ENCODE results near the gene ADIPOQ. TPM values are rescaled to one million over a fixed set of nuclear protein-coding genes. Genes with fewer than 3 reads are reported as not detected.
A peak's percentile ranks its signal among the peaks of the same experiment; 100 is the strongest.
"Not testable (repeated sequence)": the region's sequence is repeated elsewhere in the genome, so short reads cannot be mapped to it uniquely, and the experiment has no call there.

The ADIPOQ gene
- polyA plus RNA-seq, 1 donor (not counting 4 experiments of a cell fraction or from before 2014, with no cell fraction given): not detected

GRCh38 chr3:186818956-186819355 is 23.6 kb upstream of the ADIPOQ start:
- no peak overlapping the region for H2AFZ ChIP-seq (ENCODE audit: control insufficient read depth, low read length)
- TF ChIP-seq EZH2 (IDR thresholded peaks at IDR 0.05; ENCODE audit: low read length): no peak
- no peak for TF ChIP-seq CTCF (optimal IDR thresholded peaks at IDR 0.05 in 1 of 3, IDR thresholded peaks at IDR 0.05 in 1 of 3, conservative IDR thresholded peaks at IDR 0.05 in 1 of 3; ENCODE audit: extremely low read depth in 1 of 3, insufficient read depth in 2 of 3, low read length in 3 of 3)

GRCh38 chr3:186821429-186822387 is 20.8 kb upstream of the ADIPOQ start:
- peak overlapping the region; percentile 42 for H2AFZ ChIP-seq (ENCODE audit: control insufficient read depth, low read length)
- no peak overlapping the region for H3K9ac ChIP-seq (ENCODE audit: control insufficient read depth, extremely low read depth, insufficient read depth, low read length)
- no peaks in the 10 kb centered on the region for H3K79me2 ChIP-seq (ENCODE audit: control insufficient read depth, insufficient read depth, low read length)
- no peaks in the 10 kb centered on the region for H4K20me1 ChIP-seq (ENCODE audit: control insufficient read depth, extremely low read depth, insufficient read depth, low read length)
- H3K4me1 ChIP-seq (ENCODE audit: control insufficient read depth, extremely low read depth, insufficient read depth, low read length): peaks cover 11% of the 10 kb centered on the region
- H3K9me1 ChIP-seq (ENCODE audit: control insufficient read depth, extremely low read depth, insufficient read depth, low read length): no peaks in the 10 kb centered on the region
- DNase-seq (ENCODE audit: low read depth, low spot score) (no peak), FAIRE-seq (peak; percentile 71)
- no peaks in the 10 kb centered on the region for H3K27me3 ChIP-seq (ENCODE audit: control insufficient read depth, extremely low read depth, insufficient read depth, low read length)
- H3K36me3 ChIP-seq (ENCODE audit: control insufficient read depth in 2 of 2, extremely low read depth in 1 of 2, insufficient read depth in 2 of 2, low read length in 2 of 2): no peaks in the 10 kb centered on the region
- H3K4me3 ChIP-seq (ENCODE audit: control insufficient read depth in 2 of 3, extremely low read depth in 1 of 3, insufficient read depth in 2 of 3, low read depth in 1 of 3, low read length in 3 of 3): no peak overlapping the region
- H3K27ac ChIP-seq (ENCODE audit: control insufficient read depth, insufficient read depth, low read length): no peak overlapping the region
- TF ChIP-seq CTCF (optimal IDR thresholded peaks at IDR 0.05 in 1 of 3, IDR thresholded peaks at IDR 0.05 in 1 of 3, conservative IDR thresholded peaks at IDR 0.05 in 1 of 3; ENCODE audit: extremely low read depth in 1 of 3, insufficient read depth in 2 of 3, low read length in 3 of 3) (peak in 2 of 3 experiments; percentile 52 to 59), EZH2 (IDR thresholded peaks at IDR 0.05; ENCODE audit: low read length) (no peak)
- dilution Hi-C loops (cut with MboI; ENCODE audit: extremely low pct_ligation_motif_present, low sequenced_read_pairs): no loop called here
- no peaks in the 10 kb centered on the region for H3K9me3 ChIP-seq (ENCODE audit: control insufficient read depth, low read depth, low read length)
- no peak overlapping the region for H3K4me2 ChIP-seq (ENCODE audit: control insufficient read depth, extremely low read depth, insufficient read depth, low read depth, low read length)

More at GRCh38 chr3:186818956-186819355, 23.6 kb upstream of the ADIPOQ start:
- no peak overlapping the region for H3K9ac ChIP-seq (ENCODE audit: control insufficient read depth, extremely low read depth, insufficient read depth, low read length)
- dilution Hi-C loops (cut with MboI; ENCODE audit: extremely low pct_ligation_motif_present, low sequenced_read_pairs): no loop called here
- H3K27me3 ChIP-seq (ENCODE audit: control insufficient read depth, extremely low read depth, insufficient read depth, low read length): no peaks in the 10 kb centered on the region
- peaks cover 4% of the 10 kb centered on the region for H3K4me1 ChIP-seq (ENCODE audit: control insufficient read depth, extremely low read depth, insufficient read depth, low read length)
- H3K79me2 ChIP-seq (ENCODE audit: control insufficient read depth, insufficient read depth, low read length): no peaks in the 10 kb centered on the region
- no peaks in the 10 kb centered on the region for H3K9me1 ChIP-seq (ENCODE audit: control insufficient read depth, extremely low read depth, insufficient read depth, low read length)
- no peaks in the 10 kb centered on the region for H4K20me1 ChIP-seq (ENCODE audit: control insufficient read depth, extremely low read depth, insufficient read depth, low read length)
- H3K36me3 ChIP-seq (ENCODE audit: control insufficient read depth in 2 of 2, extremely low read depth in 1 of 2, insufficient read depth in 2 of 2, low read length in 2 of 2): no peaks in the 10 kb centered on the region
- no peaks in the 10 kb centered on the region for H3K9me3 ChIP-seq (ENCODE audit: control insufficient read depth, low read depth, low read length)
- no peak overlapping the region for H3K4me3 ChIP-seq (ENCODE audit: control insufficient read depth in 2 of 3, extremely low read depth in 1 of 3, insufficient read depth in 2 of 3, low read depth in 1 of 3, low read length in 3 of 3)
- H3K27ac ChIP-seq (ENCODE audit: control insufficient read depth, insufficient read depth, low read length): no peak overlapping the region
- FAIRE-seq: no peak
- H3K4me2 ChIP-seq (ENCODE audit: control insufficient read depth, extremely low read depth, insufficient read depth, low read depth, low read length): no peak overlapping the region
- DNase-seq (ENCODE audit: low read depth, low spot score): no peak

- H3K27me3 ChIP-seq (ENCODE audit: control insufficient read depth, extremely low read depth, insufficient read depth, low read length); H3K9me3 ChIP-seq (ENCODE audit: control insufficient read depth, low read depth, low read length); H3K9ac ChIP-seq (ENCODE audit: control insufficient read depth, extremely low read depth, insufficient read depth, low read length); DNase-seq (ENCODE audit: low read depth, low spot score); H3K4me3 ChIP-seq (ENCODE audit: control insufficient read depth in 2 of 3, extremely low read depth in 1 of 3, insufficient read depth in 2 of 3, low read depth in 1 of 3, low read length in 3 of 3); FAIRE-seq; H3K79me2 ChIP-seq (ENCODE audit: control insufficient read depth, insufficient read depth, low read length); H3K9me1 ChIP-seq (ENCODE audit: control insufficient read depth, extremely low read depth, insufficient read depth, low read length); H3K27ac ChIP-seq (ENCODE audit: control insufficient read depth, insufficient read depth, low read length); H3K4me2 ChIP-seq (ENCODE audit: control insufficient read depth, extremely low read depth, insufficient read depth, low read depth, low read length); H4K20me1 ChIP-seq (ENCODE audit: control insufficient read depth, extremely low read depth, insufficient read depth, low read length); H3K36me3 ChIP-seq (ENCODE audit: control insufficient read depth in 2 of 2, extremely low read depth in 1 of 2, insufficient read depth in 2 of 2, low read length in 2 of 2); dilution Hi-C loops (cut with MboI; ENCODE audit: extremely low pct_ligation_motif_present, low sequenced_read_pairs); H2AFZ ChIP-seq (ENCODE audit: control insufficient read depth, low read length): not testable (repeated sequence)
- H3K4me1 ChIP-seq (ENCODE audit: control insufficient read depth, extremely low read depth, insufficient read depth, low read length): peaks cover 11% of the 10 kb centered on the region
Observed at GRCh38 chr3:186822388-186822759, 20.1 kb upstream of the ADIPOQ start.
